Measurements from ENCODE around the gene NRL. TPM values are rescaled to one million over a fixed set of nuclear protein-coding genes. Genes with fewer than 3 reads are reported as not detected.

Gene NRL
- total RNA-seq, 1 donor from 2014 or later, result 0.54 TPM

DNA sequence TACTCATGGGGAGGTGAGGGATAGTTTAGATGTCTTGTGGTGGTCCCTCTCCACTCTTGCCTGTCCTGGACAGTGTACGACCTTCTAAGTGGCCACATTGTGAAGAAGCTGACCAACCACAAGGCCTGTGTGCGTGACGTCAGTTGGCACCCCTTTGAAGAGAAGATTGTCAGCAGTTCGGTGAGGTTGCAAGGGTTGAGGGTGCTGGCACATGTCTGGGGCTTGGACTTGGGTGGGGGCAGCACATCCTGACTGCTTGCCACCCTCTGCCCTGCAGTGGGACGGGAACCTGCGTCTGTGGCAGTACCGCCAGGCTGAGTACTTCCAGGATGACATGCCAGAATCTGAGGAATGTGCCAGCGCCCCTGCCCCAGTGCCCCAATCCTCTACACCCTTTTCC, 8.1 kb upstream of the NRL start:
- no peak overlapping the region for H3K27ac ChIP-seq

DNA sequence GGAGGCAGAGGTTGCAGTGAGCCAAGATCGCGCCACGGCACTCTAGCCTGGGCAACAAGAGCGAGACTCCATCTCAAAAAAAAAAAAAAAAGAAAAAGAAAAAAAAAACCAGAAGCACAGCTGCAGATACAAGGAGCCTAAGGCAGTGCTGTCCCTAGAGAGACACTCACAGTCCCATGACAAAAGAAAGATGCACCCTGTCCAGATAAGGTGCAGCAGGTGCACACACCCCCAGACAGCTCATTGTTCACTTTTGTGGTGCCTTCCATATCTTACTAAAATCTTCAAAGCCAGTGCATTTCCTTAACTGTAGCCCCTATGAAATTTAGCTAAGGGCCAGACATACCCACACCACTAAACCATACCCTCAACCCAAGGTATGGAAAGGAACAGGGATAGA, 7.7 kb upstream of the NRL start:
- Mint-ChIP-seq H3K27me3 (ENCODE audit: insufficient read depth, low read depth) (no peaks in the 10 kb centered on the region), H3K4me3 (no peak overlapping the region), H3K4me1 (no peaks in the 10 kb centered on the region), H3K27ac (no peak overlapping the region), H3K9me3 (no peaks in the 10 kb centered on the region), H3K36me3 (peaks cover 12% of the 10 kb centered on the region)
- Histone ChIP-seq H3F3A (ENCODE audit: low read depth) (no peaks in the 10 kb centered on the region), H3K4me2 (no peak overlapping the region), H3K79me2 (ENCODE audit: low read depth) (no peaks in the 10 kb centered on the region), H3K36me3 (no peaks in the 10 kb centered on the region), H3K4me3 (no peak overlapping the region), H3K27me3 (no peaks in the 10 kb centered on the region), H2AFZ (replicated peaks) (no peak overlapping the region), H3K9ac (no peak overlapping the region), H3K4me1 (no peaks in the 10 kb centered on the region), H3K9me3 (ENCODE audit: low read depth) (no peaks in the 10 kb centered on the region), H3K27ac (no peak overlapping the region), H4K20me1 (ENCODE audit: low read depth) (no peaks in the 10 kb centered on the region)
- no peak for DNase-seq (ENCODE audit: low spot score)
- TF ChIP-seq EZH2 (IDR thresholded peaks at IDR 0.05) (no peak), EZH2phosphoT487 (IDR thresholded peaks at IDR 0.05) (no peak)
- TF ChIP-seq, protein P1, sequence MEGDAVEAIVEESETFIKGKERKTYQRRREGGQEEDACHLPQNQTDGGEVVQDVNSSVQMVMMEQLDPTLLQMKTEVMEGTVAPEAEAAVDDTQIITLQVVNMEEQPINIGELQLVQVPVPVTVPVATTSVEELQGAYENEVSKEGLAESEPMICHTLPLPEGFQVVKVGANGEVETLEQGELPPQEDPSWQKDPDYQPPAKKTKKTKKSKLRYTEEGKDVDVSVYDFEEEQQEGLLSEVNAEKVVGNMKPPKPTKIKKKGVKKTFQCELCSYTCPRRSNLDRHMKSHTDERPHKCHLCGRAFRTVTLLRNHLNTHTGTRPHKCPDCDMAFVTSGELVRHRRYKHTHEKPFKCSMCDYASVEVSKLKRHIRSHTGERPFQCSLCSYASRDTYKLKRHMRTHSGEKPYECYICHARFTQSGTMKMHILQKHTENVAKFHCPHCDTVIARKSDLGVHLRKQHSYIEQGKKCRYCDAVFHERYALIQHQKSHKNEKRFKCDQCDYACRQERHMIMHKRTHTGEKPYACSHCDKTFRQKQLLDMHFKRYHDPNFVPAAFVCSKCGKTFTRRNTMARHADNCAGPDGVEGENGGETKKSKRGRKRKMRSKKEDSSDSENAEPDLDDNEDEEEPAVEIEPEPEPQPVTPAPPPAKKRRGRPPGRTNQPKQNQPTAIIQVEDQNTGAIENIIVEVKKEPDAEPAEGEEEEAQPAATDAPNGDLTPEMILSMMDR (IDR thresholded peaks at IDR 0.05), result no peak

More for the DNA sequence above, 8.1 kb upstream of the NRL start:
- Mint-ChIP-seq H3K9me3 (no peaks in the 10 kb centered on the region), H3K36me3 (peaks cover 12% of the 10 kb centered on the region), H3K4me1 (no peaks in the 10 kb centered on the region), H3K27me3 (ENCODE audit: insufficient read depth, low read depth) (no peaks in the 10 kb centered on the region), H3K4me3 (no peak overlapping the region), H3K27ac (no peak overlapping the region)
- Histone ChIP-seq H4K20me1 (ENCODE audit: low read depth) (no peaks in the 10 kb centered on the region), H3K9me3 (ENCODE audit: low read depth) (no peaks in the 10 kb centered on the region), H3K4me3 (no peak overlapping the region), H3K4me1 (no peaks in the 10 kb centered on the region), H3K79me2 (ENCODE audit: low read depth) (no peaks in the 10 kb centered on the region), H3K36me3 (no peaks in the 10 kb centered on the region), H3F3A (ENCODE audit: low read depth) (no peaks in the 10 kb centered on the region), H3K27me3 (no peaks in the 10 kb centered on the region), H2AFZ (replicated peaks) (no peak overlapping the region), H3K4me2 (no peak overlapping the region), H3K9ac (no peak overlapping the region)
- TF ChIP-seq EZH2phosphoT487 (IDR thresholded peaks at IDR 0.05) (no peak), EZH2 (IDR thresholded peaks at IDR 0.05) (no peak)
- TF ChIP-seq, protein P1 (IDR thresholded peaks at IDR 0.05), result no peak
- DNase-seq (ENCODE audit: low spot score), result no peak

DNA sequence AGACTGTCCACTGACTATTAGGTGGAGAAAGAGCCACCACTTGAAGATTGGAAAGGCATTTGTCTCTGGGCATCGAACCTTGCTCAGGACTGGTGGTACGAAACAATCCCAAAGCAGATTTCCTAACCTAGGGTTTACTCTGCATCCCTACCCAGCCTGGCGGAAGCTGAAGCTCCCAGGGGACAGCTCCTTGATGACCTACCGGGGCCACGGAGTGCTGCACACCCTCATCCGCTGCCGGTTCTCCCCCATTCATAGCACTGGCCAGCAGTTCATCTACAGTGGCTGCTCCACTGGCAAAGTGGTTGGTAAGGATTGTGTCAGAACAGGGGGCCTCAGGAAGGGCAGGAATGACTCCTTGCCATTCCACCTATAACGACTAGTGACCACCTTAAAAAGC, 6.5 kb upstream of the NRL start:
- Mint-ChIP-seq H3K4me3 (no peak overlapping the region), H3K4me1 (peaks cover 5% of the 10 kb centered on the region), H3K27me3 (ENCODE audit: insufficient read depth, low read depth) (no peaks in the 10 kb centered on the region), H3K9me3 (no peaks in the 10 kb centered on the region), H3K36me3 (peaks cover 12% of the 10 kb centered on the region), H3K27ac (no peak overlapping the region)
- Histone ChIP-seq H4K20me1 (ENCODE audit: low read depth) (no peaks in the 10 kb centered on the region), H3K9ac (no peak overlapping the region), H3K27ac (no peak overlapping the region), H3K9me3 (ENCODE audit: low read depth) (no peaks in the 10 kb centered on the region), H3K4me1 (peaks cover under 1% of the 10 kb centered on the region), H3K79me2 (ENCODE audit: low read depth) (peaks cover 4% of the 10 kb centered on the region), H3K4me3 (no peak overlapping the region), H3F3A (ENCODE audit: low read depth) (no peaks in the 10 kb centered on the region), H3K27me3 (no peaks in the 10 kb centered on the region), H3K4me2 (no peak overlapping the region), H3K36me3 (no peaks in the 10 kb centered on the region), H2AFZ (replicated peaks) (no peak overlapping the region)
- TF ChIP-seq EZH2 (IDR thresholded peaks at IDR 0.05) (no peak), EZH2phosphoT487 (IDR thresholded peaks at IDR 0.05) (no peak)
- TF ChIP-seq, protein P1 (IDR thresholded peaks at IDR 0.05), result no peak
- no peak for DNase-seq (ENCODE audit: low spot score)
